Smooth muscle cell (in vitro differentiated cells): ENCODE measurements around the gene CENPT. TPM values are rescaled to one million over a fixed set of nuclear protein-coding genes. Genes with fewer than 3 reads are reported as not detected.

Source experiments
- DNase-seq: peaks from one replicate; lab custom pipeline; 2025; ENCODE audit not compliant: unreplicated experiment; lab: John Stamatoyannopoulos, UW
- H2AFZ ChIP-seq: fragments of 200-600 bp; sonication (generic); 2 replicates; pipeline ENCODE4 v1.6.0; 2016; ENCODE audit warnings: antibody characterized with exemption, low read depth, mild to moderate bottlenecking
- H3F3A ChIP-seq: fragments of 200-600 bp; sonication (generic); 2 replicates; pipeline ENCODE4 v1.6.0; 2017; ENCODE audit warnings: antibody characterized with exemption, low read depth
- H3K27ac ChIP-seq: fragments of 200-600 bp; sonication (generic); 2 replicates; pipeline ENCODE4 v1.5.1; 2016; ENCODE audit warnings: low read depth, mild to moderate bottlenecking
- H3K27me3 ChIP-seq: fragments of 200-600 bp; sonication (generic); 2 replicates; pipeline ENCODE4 v1.6.1; 2016; ENCODE audit warnings: low read depth, mild to moderate bottlenecking
- H3K36me3 ChIP-seq: fragments of 200-600 bp; sonication (generic); 2 replicates; pipeline ENCODE4 v1.5.1; 2016; ENCODE audit warnings: low read depth
- H3K4me1 ChIP-seq: fragments of 200-600 bp; sonication (generic); 2 replicates; pipeline ENCODE4 v1.5.1; 2016; ENCODE audit warnings: low read depth
- H3K4me2 ChIP-seq: fragments of 200-600 bp; sonication (generic); 2 replicates; pipeline ENCODE4 v1.6.0; 2016; ENCODE audit warnings: mild to moderate bottlenecking
- H3K4me3 ChIP-seq: fragments of 200-600 bp; sonication (generic); 2 replicates; pipeline ENCODE4 v1.5.1; 2016; ENCODE audit warnings: mild to moderate bottlenecking
- H3K79me2 ChIP-seq: fragments of 200-600 bp; sonication (generic); 2 replicates; pipeline ENCODE4 v1.6.0; 2016; ENCODE audit warnings: low read depth, mild to moderate bottlenecking
- H3K9ac ChIP-seq: fragments of 200-600 bp; sonication (generic); 2 replicates; pipeline ENCODE4 v1.6.0; 2016; ENCODE audit warnings: low read depth
- H3K9me3 ChIP-seq: fragments of 200-600 bp; sonication (generic); replicated peaks from 2 replicates; pipeline ENCODE4 v1.5.1; 2016; ENCODE audit warnings: low read depth
- H4K20me1 ChIP-seq: fragments of 200-600 bp; sonication (generic); 2 replicates; pipeline ENCODE4 v1.6.0; 2016; ENCODE audit warnings: low read depth
- CTCF ChIP-seq: fragments of 200-600 bp; sonication (generic); IDR thresholded peaks from 2 replicates; pipeline ENCODE4 v1.5.1; 2017; ENCODE audit warnings: borderline replicate concordance, mild to moderate bottlenecking, antibody characterized with exemption; ENCODE audit not compliant: insufficient read depth, poor library complexity, severe bottlenecking
- WGBS: methylation state at CpG from one replicate; pipeline ENCODE4 v1.1.7; 2016; ENCODE audit warnings: low lambda C conversion rate; 5-methylcytosine and 5-hydroxymethylcytosine counted together
- polyA plus RNA-seq: library from polyadenylated mRNA; unstranded; fragments of >200 nt; fragmentation: Nextera tagmentation; extraction: Ambion mirVana; gene quantifications from 2 replicates; pipeline ENCODE4 v1.2.1, GENCODE V29; 2016
- small RNA-seq: library from RNA; depleted of rRNA; stranded (forward); fragments of <200 nt; gene quantifications from one replicate; pipeline ENCODE3, GENCODE V24; 2014
- total RNA-seq: library from RNA; depleted of rRNA; stranded (reverse); fragments of >200 nt; gene quantifications from 2 replicates; pipeline ENCODE4 v1.2.3, GENCODE V29; 2014

Gene CENPT
- total and polyA plus RNA-seq, 2 experiments from 2014 or later, result 47.0 to 65.8 TPM

- no peak overlapping the region for H3K4me3 ChIP-seq
- H3K36me3 ChIP-seq, result no peaks in the 10 kb centered on the region
- no peaks in the 10 kb centered on the region for H3K9me3 ChIP-seq
- peaks cover 94% of the 10 kb centered on the region for H4K20me1 ChIP-seq
- no peak overlapping the region for H2AFZ ChIP-seq
- WGBS, result 95% methylated on average over 5 of the region's 5 CpGs
- no peak overlapping the region for H3K4me2 ChIP-seq
- H3K27ac ChIP-seq, result no peak overlapping the region
- no peak for DNase-seq
- no peaks in the 10 kb centered on the region for H3K27me3 ChIP-seq
- no peaks in the 10 kb centered on the region for H3K4me1 ChIP-seq
- H3K9ac ChIP-seq, result no peak overlapping the region
- no peaks in the 10 kb centered on the region for H3F3A ChIP-seq
- TF ChIP-seq CTCF, result no peak
- H3K79me2 ChIP-seq, result peaks cover 33% of the 10 kb centered on the region
Observed at GRCh38 chr16:67779256-67780014, 68.1 kb downstream of the CENPT start.

Small RNAs within 50 kb of the gene (small RNA-seq; reads per million reads assigned to genes)
- gene AC040162.2 (0.13 reads per million), gene NRN1L (not detected)

Other genes starting within 250 kb of the CENPT start
- 0.18 and 0.76 TPM in 2 replicates for gene CARMIL2, start 202.5 kb downstream of the CENPT start, total RNA-seq
- gene CARMIL2, start 202.5 kb downstream of the CENPT start, polyA plus RNA-seq, result 1.2 and 1.9 TPM in 2 replicates
- 16.5 and 21.9 TPM in 2 replicates for gene ACD, start 187.4 kb downstream of the CENPT start, total RNA-seq
- gene ACD, start 187.4 kb downstream of the CENPT start, polyA plus RNA-seq, result 31.7 and 45.2 TPM in 2 replicates
- 0.36 TPM in 1 of 2 replicates, not detected in the other for gene PARD6A, start 186.7 kb downstream of the CENPT start, total RNA-seq
- 0.58 and 2.0 TPM in 2 replicates for gene PARD6A, start 186.7 kb downstream of the CENPT start, polyA plus RNA-seq
- gene ENKD1, start 180.9 kb downstream of the CENPT start, total RNA-seq, result 8.2 and 9.8 TPM in 2 replicates
- gene ENKD1, start 180.9 kb downstream of the CENPT start, polyA plus RNA-seq, result 14.2 and 19.0 TPM in 2 replicates
- gene C16orf86, start 180.9 kb downstream of the CENPT start, total RNA-seq, result 3.4 and 6.9 TPM in 2 replicates
- gene C16orf86, start 180.9 kb downstream of the CENPT start, polyA plus RNA-seq, result 3.9 and 8.5 TPM in 2 replicates
- gene GFOD2, start 128.4 kb downstream of the CENPT start, total RNA-seq, result 10.6 and 15.1 TPM in 2 replicates
- gene GFOD2, start 128.4 kb downstream of the CENPT start, polyA plus RNA-seq, result 15.0 and 24.0 TPM in 2 replicates
- gene RANBP10, start 41.1 kb downstream of the CENPT start, total RNA-seq, result 4.6 and 9.8 TPM in 2 replicates
- 5.9 and 6.6 TPM in 2 replicates for gene RANBP10, start 41.1 kb downstream of the CENPT start, polyA plus RNA-seq
- gene TSNAXIP1, start 40.8 kb downstream of the CENPT start, total RNA-seq, result 0.18 and 1.1 TPM in 2 replicates
- gene TSNAXIP1, start 40.8 kb downstream of the CENPT start, polyA plus RNA-seq, result 1.0 and 3.1 TPM in 2 replicates
- 23.0 and 31.3 TPM in 2 replicates for gene THAP11, start 5.4 kb downstream of the CENPT start, total RNA-seq
- 32.7 and 38.3 TPM in 2 replicates for gene THAP11, start 5.4 kb downstream of the CENPT start, polyA plus RNA-seq
- 112 and 115 TPM in 2 replicates for gene NUTF2, start 760 bp downstream of the CENPT start, total RNA-seq
- 202 and 208 TPM in 2 replicates for gene NUTF2, start 760 bp downstream of the CENPT start, polyA plus RNA-seq
- 35.5 and 46.3 TPM in 2 replicates for gene EDC4, start 25.4 kb upstream of the CENPT start, total RNA-seq
- 64.5 and 74.7 TPM in 2 replicates for gene EDC4, start 25.4 kb upstream of the CENPT start, polyA plus RNA-seq
- gene NRN1L, start 37.2 kb upstream of the CENPT start, total RNA-seq, result not detected in 2 replicates
- gene NRN1L, start 37.2 kb upstream of the CENPT start, polyA plus RNA-seq, result 0.46 and 0.57 TPM in 2 replicates
- 15.3 and 17.2 TPM in 2 replicates for gene PSKH1, start 45.6 kb upstream of the CENPT start, total RNA-seq
- 35.2 and 36.0 TPM in 2 replicates for gene PSKH1, start 45.6 kb upstream of the CENPT start, polyA plus RNA-seq
- 0.18 and 0.90 TPM in 2 replicates for gene CTRL, start 84.2 kb upstream of the CENPT start, total RNA-seq
- 12.9 and 14.8 TPM in 2 replicates for gene CTRL, start 84.2 kb upstream of the CENPT start, polyA plus RNA-seq
- 17.3 and 18.5 TPM in 2 replicates for gene PSMB10, start 89.2 kb upstream of the CENPT start, total RNA-seq
- 38.4 and 44.7 TPM in 2 replicates for gene PSMB10, start 89.2 kb upstream of the CENPT start, polyA plus RNA-seq
- 12.9 and 14.3 TPM in 2 replicates for gene LCAT, start 96.4 kb upstream of the CENPT start, total RNA-seq
- gene LCAT, start 96.4 kb upstream of the CENPT start, polyA plus RNA-seq, result 34.6 and 35.5 TPM in 2 replicates
- 47.7 and 74.3 TPM in 2 replicates for gene SLC12A4, start 120.9 kb upstream of the CENPT start, total RNA-seq
- 92.4 and 107 TPM in 2 replicates for gene SLC12A4, start 120.9 kb upstream of the CENPT start, polyA plus RNA-seq
- gene DPEP3, start 132.8 kb upstream of the CENPT start, total RNA-seq, result not detected in 2 replicates
- not detected in 2 replicates for gene DPEP3, start 132.8 kb upstream of the CENPT start, polyA plus RNA-seq
- not detected in 2 replicates for gene DPEP2, start 151.8 kb upstream of the CENPT start, total RNA-seq
- gene DPEP2, start 151.8 kb upstream of the CENPT start, polyA plus RNA-seq, result not detected in 2 replicates
- not detected in 2 replicates for gene DPEP2NB, start 168.2 kb upstream of the CENPT start, total RNA-seq
- gene DPEP2NB, start 168.2 kb upstream of the CENPT start, polyA plus RNA-seq, result not detected in 2 replicates
- gene DDX28, start 175.5 kb upstream of the CENPT start, total RNA-seq, result 6.0 and 6.7 TPM in 2 replicates
- gene DDX28, start 175.5 kb upstream of the CENPT start, polyA plus RNA-seq, result 7.0 and 9.0 TPM in 2 replicates
- gene DUS2, start 175.6 kb upstream of the CENPT start, total RNA-seq, result 9.5 and 12.1 TPM in 2 replicates
- 23.5 and 25.6 TPM in 2 replicates for gene DUS2, start 175.6 kb upstream of the CENPT start, polyA plus RNA-seq
- gene NFATC3, start 237.7 kb upstream of the CENPT start, total RNA-seq, result 30.2 and 32.4 TPM in 2 replicates
- gene NFATC3, start 237.7 kb upstream of the CENPT start, polyA plus RNA-seq, result 14.7 and 15.2 TPM in 2 replicates